DND-41 (cell line): Measurements from ENCODE around the gene ITGB1BP1.

Experiments used
- ATAC-seq: fragments of 200-7000 bp; cut with Tn5 transposase; 3 replicates; pipeline ENCODE4 v1.9.1; 2021; ENCODE audit warnings: low read depth; ENCODE audit not compliant: insufficient read depth
- DNase-seq: peaks from one replicate; pipeline ENCODE4 v3.0.0-alpha.2; 2020
- H2AFZ ChIP-seq: 2 replicates; pipeline ENCODE4 v1.6.0; 2012; ENCODE audit warnings: low read depth, low read length
- H3K27ac ChIP-seq: 2 replicates; pipeline ENCODE4 v1.5.1; 2012; ENCODE audit warnings: low read length, inconsistent platforms
- H3K27me3 ChIP-seq: fragments of 200-600 bp; sonication (generic); 2 replicates; pipeline ENCODE4 v1.6.0; 2012; ENCODE audit warnings: low read length, mild to moderate bottlenecking, inconsistent platforms; ENCODE audit not compliant: insufficient read depth, poor library complexity
- H3K36me3 ChIP-seq: 2 replicates; pipeline ENCODE4 v1.5.1; 2012; ENCODE audit warnings: low read length, inconsistent platforms; ENCODE audit not compliant: insufficient read depth
- H3K4me1 ChIP-seq: 2 replicates; pipeline ENCODE4 v1.5.1; 2012; ENCODE audit warnings: mild to moderate bottlenecking, low read length; ENCODE audit not compliant: insufficient read depth
- H3K4me2 ChIP-seq: 2 replicates; pipeline ENCODE4 v1.6.0; 2012; ENCODE audit warnings: mild to moderate bottlenecking, moderate library complexity, low read length, inconsistent platforms; ENCODE audit not compliant: insufficient read depth
- H3K4me3 ChIP-seq, 2 experiments: fragments of 200-600 bp in 1 of 2; shearing (Covaris generic) in 1 of 2; 2 replicates each; pipeline ENCODE4 v1.5.1; 2012 to 2016; ENCODE audit warnings: inconsistent platforms in 2 of 2, low read length in 2 of 2, mild to moderate bottlenecking in 2 of 2, low read depth in 1 of 2, moderate library complexity in 1 of 2
- H3K79me2 ChIP-seq: 2 replicates; pipeline ENCODE4 v1.6.0; 2012; ENCODE audit warnings: low read length, inconsistent platforms; ENCODE audit not compliant: insufficient read depth
- H3K9ac ChIP-seq: 2 replicates; pipeline ENCODE4 v1.6.0; 2012; ENCODE audit warnings: low read depth, mild to moderate bottlenecking, inconsistent platforms, low read length, moderate library complexity
- H3K9me3 ChIP-seq: 2 replicates; pipeline ENCODE4 v1.5.1; 2012; ENCODE audit warnings: low read length, moderate library complexity, mild to moderate bottlenecking, inconsistent platforms; ENCODE audit not compliant: insufficient read depth, severe bottlenecking
- H4K20me1 ChIP-seq: 2 replicates; pipeline ENCODE4 v1.6.0; 2012; ENCODE audit warnings: low read length; ENCODE audit not compliant: insufficient read depth
- EZH2 ChIP-seq: IDR thresholded peaks from 3 replicates; pipeline ENCODE4 v1.6.1; 2012; ENCODE audit warnings: borderline replicate concordance, low read depth, mild to moderate bottlenecking, moderate library complexity, low read length, inconsistent platforms; ENCODE audit not compliant: severe bottlenecking
- TF ChIP-seq, protein P1 (sequence below): IDR thresholded peaks from 2 replicates; pipeline ENCODE4 v1.5.1; 2012; ENCODE audit warnings: borderline replicate concordance, low read length, moderate library complexity, mild to moderate bottlenecking; ENCODE audit not compliant: poor library complexity, severe bottlenecking; ENCODE audit errors: extremely low read depth

Gene ITGB1BP1

DNA sequence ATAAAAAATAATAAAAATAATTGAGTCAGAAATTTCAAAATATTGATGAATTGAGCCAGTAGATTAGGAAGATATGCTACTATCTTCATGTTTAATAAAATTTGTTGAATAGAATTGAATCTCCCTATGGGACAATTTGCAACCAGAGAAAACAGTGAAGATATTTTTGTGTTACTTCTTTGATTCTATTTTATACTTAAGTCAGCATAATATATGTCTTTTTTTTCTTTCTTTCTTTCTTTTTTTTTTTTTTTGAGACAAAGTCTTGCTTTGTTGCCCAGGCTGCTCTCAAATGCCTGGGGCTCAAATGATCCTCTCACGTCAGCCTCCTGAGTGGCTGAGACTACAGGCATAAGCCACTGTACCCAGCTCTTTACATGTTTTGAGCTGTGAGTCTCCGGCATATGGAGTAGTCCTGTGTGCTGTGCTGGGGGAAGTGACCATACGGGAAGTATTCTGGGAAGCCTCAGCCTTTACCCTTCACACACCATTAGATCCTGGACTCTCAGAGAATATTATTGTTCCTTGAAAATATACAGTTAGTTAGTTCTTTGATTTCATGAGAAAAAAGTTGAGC lies 37.2 kb upstream of the ITGB1BP1 start:
- no peak for TF ChIP-seq EZH2
- TF ChIP-seq, protein P1, sequence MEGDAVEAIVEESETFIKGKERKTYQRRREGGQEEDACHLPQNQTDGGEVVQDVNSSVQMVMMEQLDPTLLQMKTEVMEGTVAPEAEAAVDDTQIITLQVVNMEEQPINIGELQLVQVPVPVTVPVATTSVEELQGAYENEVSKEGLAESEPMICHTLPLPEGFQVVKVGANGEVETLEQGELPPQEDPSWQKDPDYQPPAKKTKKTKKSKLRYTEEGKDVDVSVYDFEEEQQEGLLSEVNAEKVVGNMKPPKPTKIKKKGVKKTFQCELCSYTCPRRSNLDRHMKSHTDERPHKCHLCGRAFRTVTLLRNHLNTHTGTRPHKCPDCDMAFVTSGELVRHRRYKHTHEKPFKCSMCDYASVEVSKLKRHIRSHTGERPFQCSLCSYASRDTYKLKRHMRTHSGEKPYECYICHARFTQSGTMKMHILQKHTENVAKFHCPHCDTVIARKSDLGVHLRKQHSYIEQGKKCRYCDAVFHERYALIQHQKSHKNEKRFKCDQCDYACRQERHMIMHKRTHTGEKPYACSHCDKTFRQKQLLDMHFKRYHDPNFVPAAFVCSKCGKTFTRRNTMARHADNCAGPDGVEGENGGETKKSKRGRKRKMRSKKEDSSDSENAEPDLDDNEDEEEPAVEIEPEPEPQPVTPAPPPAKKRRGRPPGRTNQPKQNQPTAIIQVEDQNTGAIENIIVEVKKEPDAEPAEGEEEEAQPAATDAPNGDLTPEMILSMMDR, result no peak
- Histone ChIP-seq H3K79me2 (no peaks in the 10 kb centered on the region), H3K4me2 (no peak overlapping the region), H2AFZ (no peak overlapping the region), H3K36me3 (peaks cover 75% of the 10 kb centered on the region), H3K27ac (no peak overlapping the region), H3K9me3 (no peaks in the 10 kb centered on the region), H3K9ac (no peak overlapping the region), H3K4me1 (no peaks in the 10 kb centered on the region), H3K27me3 (no peaks in the 10 kb centered on the region), H4K20me1 (no peaks in the 10 kb centered on the region), H3K4me3 (no peak overlapping the region)
- no peak for DNase-seq
- no peak for ATAC-seq

DNA sequence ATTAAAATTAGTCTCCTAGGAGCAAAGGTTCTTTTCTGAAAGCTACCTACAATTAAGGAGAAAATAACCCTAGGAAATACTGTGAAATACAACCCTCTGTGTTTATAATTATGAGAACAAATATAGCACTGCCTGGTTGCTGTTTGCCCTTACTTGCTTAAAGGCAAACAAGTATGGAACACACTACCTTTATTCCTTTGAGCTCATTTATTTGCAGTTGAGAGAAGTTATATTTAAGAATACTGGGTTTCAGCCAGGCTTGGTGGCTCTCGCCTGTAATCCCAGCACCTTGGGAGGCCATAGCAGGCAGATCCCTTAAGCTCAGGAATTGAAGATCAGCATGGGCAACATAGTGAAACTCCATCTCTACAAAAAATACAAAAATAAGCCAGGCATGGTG lies 27.9 kb upstream of the ITGB1BP1 start:
- no peak overlapping the region for H3K27ac ChIP-seq
- H3K79me2 ChIP-seq, result no peaks in the 10 kb centered on the region
- H3K36me3 ChIP-seq, result peaks cover 78% of the 10 kb centered on the region
- H4K20me1 ChIP-seq, result no peaks in the 10 kb centered on the region
- no peak overlapping the region for H3K4me3 ChIP-seq
- no peaks in the 10 kb centered on the region for H3K27me3 ChIP-seq
- no peak for TF ChIP-seq EZH2
- TF ChIP-seq, protein P1, result no peak
- H3K4me2 ChIP-seq, result no peak overlapping the region
- H3K4me1 ChIP-seq, result no peaks in the 10 kb centered on the region
- ATAC-seq, result no peak
- no peak for DNase-seq
- no peak overlapping the region for H2AFZ ChIP-seq
- no peak overlapping the region for H3K9ac ChIP-seq
- H3K9me3 ChIP-seq, result no peaks in the 10 kb centered on the region

DNA sequence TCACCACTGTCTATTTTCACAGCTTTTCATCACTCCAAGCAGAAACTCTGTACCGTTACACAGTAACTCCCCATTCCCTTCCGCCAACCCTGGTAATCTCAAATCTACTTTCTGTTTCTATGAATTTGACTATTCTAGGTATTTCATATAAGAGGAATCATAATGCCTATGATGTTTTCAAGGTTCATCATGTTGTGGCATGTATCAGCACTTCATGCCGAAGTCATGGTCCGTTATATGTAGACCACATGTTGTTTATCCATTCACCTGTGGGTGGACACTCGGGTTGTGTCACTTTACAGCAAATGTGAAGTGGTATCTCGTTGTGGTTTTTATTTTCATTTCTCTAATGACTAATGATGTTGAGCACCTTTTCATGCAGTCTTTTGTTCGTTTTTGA lies 21.8 kb upstream of the ITGB1BP1 start:
- Histone ChIP-seq H4K20me1 (no peaks in the 10 kb centered on the region), H3K36me3 (peaks cover 81% of the 10 kb centered on the region), H3K9me3 (no peaks in the 10 kb centered on the region), H3K4me2 (no peak overlapping the region), H3K4me1 (no peaks in the 10 kb centered on the region), H2AFZ (no peak overlapping the region), H3K79me2 (no peaks in the 10 kb centered on the region), H3K27ac (no peak overlapping the region), H3K4me3 (no peak overlapping the region), H3K9ac (no peak overlapping the region), H3K27me3 (no peaks in the 10 kb centered on the region)
- TF ChIP-seq, protein P1, result no peak
- no peak for TF ChIP-seq EZH2
- no peak for DNase-seq
- ATAC-seq, result no peak

DNA sequence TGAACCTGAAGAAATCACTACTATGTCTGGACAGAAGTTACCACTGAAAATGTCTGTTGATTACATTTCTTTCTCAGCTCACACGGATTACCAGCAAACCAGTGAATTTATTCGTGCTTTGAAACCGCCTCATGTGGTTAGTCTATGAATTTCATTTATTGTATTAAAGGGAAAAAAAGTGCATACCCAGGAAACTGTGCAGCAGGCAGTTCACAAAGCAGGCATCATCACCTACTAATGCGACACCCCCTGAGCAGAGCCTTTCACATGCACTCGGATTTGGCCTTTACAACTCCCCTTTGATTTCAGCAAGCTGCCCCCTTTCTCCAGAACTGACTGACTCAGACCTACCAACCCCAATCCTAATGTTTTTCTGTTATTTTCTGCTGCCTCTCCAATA lies 20.2 kb upstream of the ITGB1BP1 start:
- no peaks in the 10 kb centered on the region for H3K79me2 ChIP-seq
- H3K4me1 ChIP-seq, result no peaks in the 10 kb centered on the region
- H3K4me3 ChIP-seq, result no peak overlapping the region
- H3K9ac ChIP-seq, result no peak overlapping the region
- no peak for TF ChIP-seq EZH2
- TF ChIP-seq, protein P1, result no peak
- no peak overlapping the region for H3K27ac ChIP-seq
- no peak overlapping the region for H2AFZ ChIP-seq
- H4K20me1 ChIP-seq, result no peaks in the 10 kb centered on the region
- no peak for ATAC-seq
- no peak for DNase-seq
- no peaks in the 10 kb centered on the region for H3K27me3 ChIP-seq
- H3K36me3 ChIP-seq, result peaks cover 82% of the 10 kb centered on the region
- no peak overlapping the region for H3K4me2 ChIP-seq
- no peaks in the 10 kb centered on the region for H3K9me3 ChIP-seq
